HG02588 (cell line): ENCODE measurements around the gene TRPV6.

ENCODE experiments used
- ATAC-seq: cut with Tn5 transposase; IDR thresholded peaks from one replicate; pipeline ENCODE4 v1.9.1; 2021; ENCODE audit warnings: mild to moderate bottlenecking, moderate library complexity; ENCODE audit not compliant: unreplicated experiment

The TRPV6 gene

DNA sequence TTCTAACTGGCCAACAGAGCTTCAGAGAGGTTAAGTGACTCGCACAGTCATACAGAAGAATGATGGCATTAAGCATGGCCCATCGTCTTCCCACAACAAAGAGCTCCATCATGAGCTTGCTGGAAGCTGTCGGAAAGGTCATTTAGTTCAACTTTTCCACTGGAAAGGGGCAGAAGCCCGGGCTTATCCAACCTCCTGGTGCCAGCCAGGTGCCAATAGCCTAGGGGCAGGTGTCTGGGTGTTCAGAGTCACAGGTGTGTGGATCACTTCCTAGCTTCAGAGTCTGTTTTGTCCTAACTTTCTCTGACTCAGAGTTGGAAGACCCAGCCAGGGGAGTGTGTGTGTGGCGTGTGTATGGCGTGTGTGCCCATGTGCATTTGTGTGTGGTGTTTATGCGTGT is 1.3 kb upstream of the TRPV6 start:
- ATAC-seq, result no peak

DNA sequence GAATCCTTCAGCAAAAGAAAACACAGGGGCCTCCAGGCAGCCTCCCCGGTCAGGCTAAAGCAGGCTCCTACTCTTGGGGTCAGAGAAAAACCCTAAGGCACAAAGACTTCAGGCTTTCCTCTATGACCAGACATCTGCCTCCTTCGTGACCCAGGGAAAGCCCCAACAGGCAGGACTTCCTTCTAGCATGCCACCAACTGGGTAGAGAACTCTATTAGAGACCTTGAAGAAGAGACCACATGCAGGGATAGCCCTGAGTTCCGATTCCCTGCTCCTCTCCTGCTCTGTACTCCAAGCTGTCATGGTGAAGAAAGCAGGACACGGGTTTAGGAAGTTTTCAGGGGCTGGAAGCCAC is 1.3 kb downstream of the TRPV6 start:
- no peak for ATAC-seq

DNA sequence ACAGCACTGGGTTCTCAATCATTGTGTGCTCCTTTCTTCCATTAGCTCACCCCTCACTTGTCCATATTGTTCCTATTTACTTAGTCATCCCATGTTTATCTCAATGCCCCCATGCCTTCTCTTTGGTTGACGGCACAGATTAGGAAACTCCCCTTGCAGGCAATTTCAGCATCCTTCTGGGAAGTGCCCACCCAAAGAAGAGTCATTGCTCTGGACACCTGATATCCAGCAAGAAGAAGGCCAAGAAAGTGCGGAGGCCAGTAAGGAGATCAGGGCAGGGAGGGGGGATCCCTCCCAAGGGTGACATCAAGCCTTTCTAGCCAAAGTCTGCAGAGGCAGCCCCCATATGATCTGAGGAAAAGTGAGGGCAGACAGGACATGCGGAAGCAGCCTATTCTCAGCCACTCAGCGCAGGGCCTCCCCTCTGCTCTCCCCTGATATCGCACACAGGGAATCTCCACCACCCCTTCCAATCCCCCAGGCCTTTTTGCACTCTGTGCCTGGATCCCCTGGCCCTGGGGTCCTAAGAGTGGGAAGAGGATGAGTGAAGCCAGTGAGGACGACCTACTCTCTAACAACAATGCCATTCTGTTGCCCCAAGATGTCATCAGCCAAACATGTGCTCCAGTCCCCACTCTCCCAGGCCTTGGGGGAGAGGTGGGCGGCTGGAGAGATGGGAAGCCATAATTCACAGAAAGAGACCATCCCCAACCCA is 1.8 kb downstream of the TRPV6 start:
- ATAC-seq, result no peak

DNA sequence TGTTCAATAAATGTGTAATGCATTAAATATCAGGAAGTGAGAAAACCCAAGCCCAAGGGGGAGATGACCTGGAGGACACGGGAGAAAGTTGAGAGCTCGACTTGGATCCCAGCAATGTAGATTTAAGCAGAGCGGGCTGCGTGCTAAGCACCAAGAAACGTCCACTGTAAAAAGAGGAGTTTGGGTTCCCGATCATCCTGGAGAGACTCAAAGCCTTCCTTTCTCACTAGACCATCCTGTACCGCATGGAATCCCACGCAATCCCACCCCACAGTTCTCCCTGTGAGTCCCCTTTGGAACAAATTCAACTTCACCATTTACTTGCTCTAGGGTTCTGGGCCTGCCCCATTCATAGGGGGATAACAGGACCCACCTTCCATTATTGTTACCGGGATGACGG is 2.4 kb downstream of the TRPV6 start:
- ATAC-seq, result no peak

DNA sequence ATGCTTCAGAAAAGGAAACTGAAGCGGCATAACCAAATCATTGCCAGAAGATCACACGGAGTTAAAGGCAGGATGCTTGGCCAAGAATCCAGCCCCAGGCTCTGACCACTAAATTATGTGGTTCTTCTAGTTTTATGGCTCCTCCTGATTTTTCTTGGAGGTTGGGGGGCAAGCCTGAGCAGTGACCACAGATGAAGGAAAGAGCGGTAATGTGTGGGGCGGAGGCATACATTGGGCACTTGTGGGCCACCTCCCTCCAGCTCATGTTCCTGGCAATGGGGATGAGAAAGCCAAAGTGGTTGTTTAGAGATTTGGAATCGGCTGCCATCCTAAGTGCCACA is 3.2 kb downstream of the TRPV6 start:
- no peak for ATAC-seq

DNA sequence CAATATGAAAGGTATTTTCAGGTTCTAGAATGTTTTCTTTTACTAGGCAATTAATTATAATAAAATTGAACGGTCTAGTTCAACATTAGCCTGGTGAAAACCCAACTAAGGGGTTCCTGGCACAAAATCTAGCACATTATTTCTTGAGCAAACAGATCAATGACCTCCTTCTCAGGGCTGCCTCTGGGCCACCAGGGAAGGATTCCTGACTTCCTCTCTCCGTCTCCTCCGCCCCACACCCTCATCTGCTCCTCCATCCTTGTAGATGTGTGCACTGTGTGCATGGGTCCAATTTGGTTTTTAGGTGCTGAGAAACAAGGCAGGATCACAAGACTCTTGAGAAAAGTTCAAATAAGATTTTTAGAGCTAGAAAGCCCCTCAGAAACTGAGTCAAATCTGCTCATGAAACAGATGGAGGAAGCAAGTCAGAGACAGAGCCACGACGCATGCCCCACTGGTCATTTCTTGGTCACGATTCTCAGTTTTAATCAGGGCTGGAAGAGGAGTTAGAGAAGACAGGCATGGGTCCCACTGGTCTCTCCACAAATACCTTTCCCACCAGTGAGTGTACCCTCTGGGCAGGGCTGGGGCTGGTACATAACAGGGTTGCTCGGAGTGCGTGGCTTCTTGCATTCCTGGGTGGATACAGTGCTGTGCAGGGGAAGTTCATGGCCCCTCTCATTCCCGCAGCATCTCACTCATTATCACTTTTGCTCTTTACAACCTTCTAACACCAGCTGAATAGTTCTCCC is 3.8 kb downstream of the TRPV6 start:
- no peak for ATAC-seq

- peak; percentile 57 for ATAC-seq
These were observed 4.6 kb downstream of the TRPV6 start for GRCh38 chr7:142880876-142881505.

GRCh38 chr7:142879060-142879459 is 6.5 kb downstream of the TRPV6 start:
- no peak for ATAC-seq

DNA sequence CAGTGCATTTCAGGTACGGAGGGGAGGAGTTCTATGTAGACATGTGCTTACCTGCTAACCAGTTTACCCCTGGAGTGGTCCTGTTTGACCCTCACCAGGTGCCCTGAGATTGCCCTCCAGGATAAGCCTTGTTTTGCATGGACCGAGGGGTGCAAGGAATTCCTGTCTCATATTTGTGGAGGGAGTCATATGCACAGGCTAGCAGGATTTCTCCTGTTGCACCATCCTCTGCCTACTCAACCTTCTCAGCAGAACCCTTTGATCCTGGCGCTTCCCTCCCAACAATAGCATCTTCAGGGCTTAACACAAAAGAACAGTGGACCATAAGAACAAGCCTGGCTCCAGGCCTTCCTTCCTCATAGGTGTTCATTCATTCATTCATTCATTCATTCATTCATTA is 7.2 kb downstream of the TRPV6 start:
- ATAC-seq, result no peak

- ATAC-seq, result no peak
These were observed 8.3 kb downstream of the TRPV6 start for GRCh38 chr7:142876991-142877910.

- no peak for ATAC-seq
These were observed 9.1 kb downstream of the TRPV6 start for GRCh38 chr7:142876236-142876960.

GRCh38 chr7:142875456-142875855 is 10.1 kb downstream of the TRPV6 start:
- ATAC-seq, result no peak

DNA sequence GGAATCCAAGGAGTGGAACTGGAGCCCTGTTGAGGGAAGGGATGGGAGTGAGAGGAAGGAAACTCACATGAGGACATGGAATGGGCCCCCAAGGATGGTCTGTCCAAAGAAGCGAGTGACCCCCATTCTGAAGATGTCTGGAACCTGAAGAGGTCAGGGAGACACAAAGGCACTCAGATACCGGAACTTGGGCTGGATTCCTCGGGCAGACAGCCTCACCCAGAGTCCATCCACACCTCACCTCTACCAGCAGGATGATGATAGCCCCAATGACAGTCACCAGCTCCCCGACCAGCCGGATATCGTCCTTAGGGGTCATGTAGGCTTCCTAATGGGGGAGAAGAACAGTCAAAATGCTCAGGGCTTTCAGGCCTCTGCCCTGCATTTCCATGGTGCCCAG is 10.7 kb downstream of the TRPV6 start:
- no peak for ATAC-seq

DNA sequence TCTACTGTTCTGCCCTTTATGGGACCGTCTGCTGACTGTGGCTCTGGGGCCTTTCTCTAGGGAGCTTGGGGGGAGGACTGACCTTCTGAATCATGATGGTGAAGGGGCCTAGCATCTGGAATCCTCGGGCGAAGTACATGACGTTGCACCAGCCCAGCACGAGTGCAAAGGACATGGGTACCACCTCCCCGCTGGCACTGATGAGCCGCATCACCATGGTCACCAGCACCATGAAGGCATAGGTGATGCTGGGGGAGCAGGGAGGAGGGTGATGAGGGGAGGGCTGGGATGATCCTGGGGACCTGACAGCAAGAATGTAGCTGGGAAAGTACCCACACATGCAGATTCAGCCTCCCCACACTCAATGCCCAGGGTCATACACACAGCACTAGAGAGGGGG is 11.1 kb downstream of the TRPV6 start:
- ATAC-seq, result no peak

DNA sequence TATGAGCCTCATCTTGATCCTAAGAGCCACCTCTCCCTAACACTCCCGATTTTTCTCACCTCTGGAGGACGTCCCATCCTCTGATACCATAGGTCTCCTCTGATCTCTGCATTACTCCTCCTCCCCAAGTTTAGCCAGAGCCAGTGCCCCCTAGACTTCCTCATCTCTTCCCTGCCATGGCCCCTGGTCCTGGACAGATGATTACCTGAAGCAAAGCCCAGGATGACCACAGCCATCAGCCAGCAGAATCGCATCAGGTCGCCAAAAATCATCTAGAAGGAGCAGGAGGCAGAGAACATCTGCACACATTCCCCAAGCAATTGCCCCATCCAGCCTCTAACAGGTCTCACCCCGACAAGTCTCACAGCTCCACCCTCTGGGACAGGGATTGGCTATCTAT is 11.7 kb downstream of the TRPV6 start:
- ATAC-seq, result no peak

GRCh38 chr7:142873281-142873784 is 12.2 kb downstream of the TRPV6 start:
- peak; percentile 64 for ATAC-seq

- ATAC-seq, result no peak
These were observed 13.4 kb downstream of the TRPV6 start for GRCh38 chr7:142872106-142872675.

- ATAC-seq, result no peak
These were observed 14.1 kb downstream of the TRPV6 start for GRCh38 chr7:142871260-142872105.
